ENCODE measurements around the gene ANKZF1. TPM values are rescaled to one million over a fixed set of nuclear protein-coding genes. Genes with fewer than 3 reads are reported as not detected.

Gene ANKZF1
- polyA plus RNA-seq, 3 donors = 7.6 to 79.3 (median 10.4) TPM

GRCh38 chr2:219181531-219181930 is 48.1 kb upstream of the ANKZF1 start:
- peaks cover 57% of the 10 kb centered on the region for H4K20me1 ChIP-seq (ENCODE audit: insufficient read depth, low read length)
- peak overlapping the region in 2 of 7 donors; percentile 43 to 69 for H3K27ac Mint-ChIP-seq
- no peak overlapping the region for H2AFZ ChIP-seq (ENCODE audit: insufficient read depth, low read depth, low read length, poor library complexity, severe bottlenecking)
- peaks cover 54 to 66% of the 10 kb centered on the region in 2 donors for H3K36me3 Mint-ChIP-seq
- no peaks in the 10 kb centered on the region for H3K9me3 ChIP-seq (replicated peaks in 1 of 2; ENCODE audit: control insufficient read depth in 1 of 2, insufficient read depth in 1 of 2, low read length in 2 of 2)
- H3K4me1 Mint-ChIP-seq = peaks cover 49% of the 10 kb centered on the region
- no peak overlapping the region for H3K9ac ChIP-seq (ENCODE audit: insufficient read depth, low read length, poor library complexity, severe bottlenecking)
- H3K27me3 Mint-ChIP-seq (ENCODE audit: low read depth in 3 of 3) = peaks cover 0 to 3% (median 0%) of the 10 kb centered on the region in 3 donors
- H3K4me2 ChIP-seq (replicated peaks; ENCODE audit: extremely low read depth, low read length, poor library complexity, severe bottlenecking) = no peak overlapping the region
- intact Hi-C loops (cut with micrococcal nuclease) = no loop called here
- peaks cover 0 to 2% (median 0%) of the 10 kb centered on the region in 7 donors for H3K9me3 Mint-ChIP-seq
- peaks cover 33% of the 10 kb centered on the region for H3K79me2 ChIP-seq (ENCODE audit: insufficient read depth, low read length)
- TF ChIP-seq CTCF (IDR thresholded peaks at IDR 0.05) = no peak
- no peaks in the 10 kb centered on the region for H3K27me3 ChIP-seq (ENCODE audit: control insufficient read depth in 2 of 2, insufficient read depth in 2 of 2, low read length in 2 of 2)
- H3K4me3 Mint-ChIP-seq = no peak overlapping the region
- 98% methylated on average over 5 of the region's 6 CpGs for WGBS (ENCODE audit: insufficient coverage)
- H3K27ac ChIP-seq (ENCODE audit: low read depth in 1 of 2, low read length in 2 of 2) = peak overlapping the region; percentile 6 to 58
- H3K4me3 ChIP-seq (replicated peaks in 1 of 3; ENCODE audit: low read depth in 2 of 3, low read length in 3 of 3) = no peak overlapping the region
- no peak for DNase-seq
- peaks cover 51 to 72% of the 10 kb centered on the region in 2 donors for H3K36me3 ChIP-seq (replicated peaks in 1 of 2; ENCODE audit: control insufficient read depth in 1 of 2, insufficient read depth in 2 of 2, low read length in 2 of 2)
- H3K4me1 ChIP-seq (ENCODE audit: control insufficient read depth in 1 of 2, insufficient read depth in 2 of 2, low read length in 2 of 2) = peaks cover 37 to 55% of the 10 kb centered on the region in 2 donors

GRCh38 chr2:219182331-219183150 is 47.1 kb upstream of the ANKZF1 start:
- peaks cover 57 to 69% of the 10 kb centered on the region in 2 donors for H3K36me3 Mint-ChIP-seq

More at GRCh38 chr2:219182331-219183150, 47.1 kb upstream of the ANKZF1 start:
- Mint-ChIP-seq H3K4me1 (peaks cover 44% of the 10 kb centered on the region), H3K27ac (peak overlapping the region in 5 of 7 donors; percentile 22 to 50 (median 27)), H3K4me3 (no peak overlapping the region), H3K9me3 (peaks cover 0 to 2% (median 0%) of the 10 kb centered on the region in 7 donors), H3K27me3 (ENCODE audit: low read depth in 3 of 3) (peaks cover 0 to 3% (median 0%) of the 10 kb centered on the region in 3 donors)
- H3K9ac ChIP-seq (ENCODE audit: insufficient read depth, low read length, poor library complexity, severe bottlenecking) = peak overlapping the region; percentile 35
- peak overlapping the region in 1 of 3 experiments; percentile 18 for H3K4me3 ChIP-seq (replicated peaks in 1 of 3; ENCODE audit: low read depth in 2 of 3, low read length in 3 of 3)
- H3K27me3 ChIP-seq (ENCODE audit: control insufficient read depth in 2 of 2, insufficient read depth in 2 of 2, low read length in 2 of 2) = no peaks in the 10 kb centered on the region
- peak overlapping the region; percentile 12 for H3K4me2 ChIP-seq (replicated peaks; ENCODE audit: extremely low read depth, low read length, poor library complexity, severe bottlenecking)
- H3K27ac ChIP-seq (ENCODE audit: low read depth in 1 of 2, low read length in 2 of 2) = peak overlapping the region; percentile 6 to 58
- H2AFZ ChIP-seq (ENCODE audit: insufficient read depth, low read depth, low read length, poor library complexity, severe bottlenecking) = no peak overlapping the region
- no peaks in the 10 kb centered on the region for H3K9me3 ChIP-seq (replicated peaks in 1 of 2; ENCODE audit: control insufficient read depth in 1 of 2, insufficient read depth in 1 of 2, low read length in 2 of 2)
- intact Hi-C loops (cut with micrococcal nuclease) = no loop called here
- peaks cover 31 to 47% of the 10 kb centered on the region in 2 donors for H3K4me1 ChIP-seq (ENCODE audit: control insufficient read depth in 1 of 2, insufficient read depth in 2 of 2, low read length in 2 of 2)
- peaks cover 32% of the 10 kb centered on the region for H3K79me2 ChIP-seq (ENCODE audit: insufficient read depth, low read length)
- 20% methylated on average over 3 of the region's 8 CpGs for WGBS (ENCODE audit: insufficient coverage)
- peaks cover 51 to 72% of the 10 kb centered on the region in 2 donors for H3K36me3 ChIP-seq (replicated peaks in 1 of 2; ENCODE audit: control insufficient read depth in 1 of 2, insufficient read depth in 2 of 2, low read length in 2 of 2)
- peak; percentile 31 to 64 (median 37) for DNase-seq
- peaks cover 57% of the 10 kb centered on the region for H4K20me1 ChIP-seq (ENCODE audit: insufficient read depth, low read length)
- no peak for TF ChIP-seq CTCF (IDR thresholded peaks at IDR 0.05)

Data from CD14-positive monocyte (primary cell).